Tibial nerve (tissue), 4 donors: ENCODE measurements around the gene FRMD3.
"Not testable (repeated sequence)": the region's sequence is repeated elsewhere in the genome, so short reads cannot be mapped to it uniquely, and the experiment has no call there.

Experiments
- CTCF ChIP-seq, 5 experiments: fragments of 200-600 bp in 3 of 5; fragments of 450-650 bp in 2 of 5; sonication (generic) in 3 of 5; IDR thresholded peaks; one replicate each; pipeline ENCODE4 v1.5.1; 2016 to 2019; ENCODE audit warnings: antibody characterized with exemption in 5 of 5, mild to moderate bottlenecking in 3 of 5, moderate library complexity in 2 of 5
- EP300 ChIP-seq, 2 donors: sonication (generic); formaldehyde crosslinking; IDR thresholded peaks; one replicate each; pipeline ENCODE4 v1.6.1; 2017; ENCODE audit warnings: antibody characterized with exemption in 2 of 2, mild to moderate bottlenecking in 1 of 2

- TF ChIP-seq CTCF, EP300 (IDR thresholded peaks at IDR 0.05): not testable (repeated sequence)
Measured at GRCh38 chr9:83358493-83358892, 179.7 kb downstream of the FRMD3 start.
